Suppressor macrophage treated with lipopolysaccharide for 4 hours (primary cell): ENCODE measurements around the gene CATSPER3.

Experiments used
- DNase-seq: peaks from one replicate; pipeline ENCODE4 v3.0.0-alpha.2; 2020

The CATSPER3 gene

GRCh38 chr5:134967607-134968006 lies at the start of gene CATSPER3:
CATSPER3 (plus strand) TSS chr5:134967907; CDS start chr5:134967992, 85 bp downstream.
- no peak for DNase-seq

GRCh38 chr5:134918861-134919260 lies 48.8 kb upstream of the CATSPER3 start:
- no peak for DNase-seq

- no peak for DNase-seq
These were observed 46.7 kb upstream of the CATSPER3 start for GRCh38 chr5:134920848-134921575.

- DNase-seq: no peak
These were observed 35.2 kb upstream of the CATSPER3 start for GRCh38 chr5:134932508-134932907.

GRCh38 chr5:134934202-134934601 lies 33.5 kb upstream of the CATSPER3 start:
- DNase-seq: no peak

GRCh38 chr5:134935711-134936602 lies 31.8 kb upstream of the CATSPER3 start:
- DNase-seq: no peak

GRCh38 chr5:134937526-134937925 lies 30.2 kb upstream of the CATSPER3 start:
- no peak for DNase-seq

GRCh38 chr5:134938030-134938429 lies 29.7 kb upstream of the CATSPER3 start:
- no peak for DNase-seq

GRCh38 chr5:134939500-134939899 lies 28.2 kb upstream of the CATSPER3 start:
- DNase-seq: no peak

- no peak for DNase-seq
These were observed 24.2 kb upstream of the CATSPER3 start for GRCh38 chr5:134943547-134943946.

GRCh38 chr5:134944630-134945029 lies 23.1 kb upstream of the CATSPER3 start:
- DNase-seq: no peak

GRCh38 chr5:134945041-134945440 lies 22.7 kb upstream of the CATSPER3 start:
- no peak for DNase-seq

- peak; percentile 19 for DNase-seq
These were observed 18.8 kb upstream of the CATSPER3 start for GRCh38 chr5:134948911-134949310.

GRCh38 chr5:134949316-134949715 lies 18.4 kb upstream of the CATSPER3 start:
- DNase-seq: peak; percentile 29

- no peak for DNase-seq
These were observed 9.6 kb upstream of the CATSPER3 start for GRCh38 chr5:134957920-134958608.

- DNase-seq: no peak
These were observed 9.0 kb upstream of the CATSPER3 start for GRCh38 chr5:134958755-134959154.

- DNase-seq: no peak
These were observed 4.6 kb upstream of the CATSPER3 start for GRCh38 chr5:134963098-134963497.

GRCh38 chr5:134964359-134965270 lies 3.1 kb upstream of the CATSPER3 start:
- no peak for DNase-seq

- no peak for DNase-seq
These were observed 2.4 kb upstream of the CATSPER3 start for GRCh38 chr5:134965271-134965825.

- no peak for DNase-seq
These were observed 348 bp downstream of the CATSPER3 start for GRCh38 chr5:134968055-134968454.

- DNase-seq: no peak
These were observed 1.5 kb downstream of the CATSPER3 start for GRCh38 chr5:134969166-134969565.
